K562 (cell line): ENCODE measurements around the gene SIRT5. TPM values are rescaled to one million over a fixed set of nuclear protein-coding genes. Genes with fewer than 3 reads are reported as not detected.

ENCODE experiments used
- ATAC-seq: fragments of 200-7000 bp; cut with Tn5 transposase; 3 replicates; pipeline ENCODE4 v1.9.1; 2020; ENCODE audit warnings: moderate library complexity
- BruUV-seq: library from RNA; stranded (reverse); fragments of 400-500 nt; replicated peaks from 2 replicates; lab custom pipeline; 2021; lab: Mats Ljungman, UMichigan
- CTCF ChIA-PET: fragments of 300-600 bp; formaldehyde crosslinking; extraction: SDS; loops from one replicate; lab custom pipeline; 2021; ENCODE audit warnings: low intra/inter-chr PET ratio; lab: Yijun Ruan, JAX
- POLR2A ChIA-PET: fragments of 300-600, 350-650 bp; sonication (Branson Sonifier 250); formaldehyde crosslinking; extraction: SDS; loops from one replicate; lab custom pipeline; 2021; ENCODE audit warnings: antibody characterized with exemption, inconsistent platforms; lab: Yijun Ruan, JAX
- DNase-seq, 4 experiments: peaks; one replicate each; pipeline versions ENCODE4 v3.0.0 to v3.0.0-alpha.2; 2011 to 2018; ENCODE audit warnings: low spot score in 3 of 4, mixed read lengths in 3 of 4; ENCODE audit errors: extremely low read depth in 1 of 4
- FAIRE-seq: peaks from 2 replicates; lab custom pipeline; 2011; peaks lifted over from hg19 to GRCh38; lab: Jason Lieb, UNC
- H2AFZ ChIP-seq: 2 replicates; pipeline ENCODE4 v1.6.0; 2011; ENCODE audit warnings: low read depth, low read length, control low read depth, inconsistent platforms
- H3K27ac ChIP-seq: fragments of 200-600 bp; 3 replicates; pipeline ENCODE4 v1.8.0; 2011; ENCODE audit warnings: low read depth, mild to moderate bottlenecking, control low read depth, inconsistent platforms, low read length, moderate library complexity, mixed read lengths; ENCODE audit errors: extremely low read depth
- H3K27me3 ChIP-seq, 2 experiments: fragments of 300-600 bp in 1 of 2; 2 replicates in 1 of 2; 3 replicates in 1 of 2; pipeline versions ENCODE4 v1.6.0 to v1.8.0; 2011; ENCODE audit warnings: inconsistent platforms in 2 of 2, low read length in 2 of 2, mild to moderate bottlenecking in 1 of 2, mixed read lengths in 1 of 2, moderate library complexity in 1 of 2; ENCODE audit not compliant: control insufficient read depth in 2 of 2, insufficient read depth in 2 of 2
- H3K36me3 ChIP-seq: fragments of 300-600 bp; 3 replicates; pipeline ENCODE4 v1.8.0; 2011; ENCODE audit warnings: mild to moderate bottlenecking, low read length, inconsistent platforms; ENCODE audit not compliant: control insufficient read depth, insufficient read depth
- H3K4me1 ChIP-seq, 2 experiments: fragments of 200-600 bp in 1 of 2; replicated peaks in 1 of 2; 2 replicates in 1 of 2; 3 replicates in 1 of 2; pipeline versions ENCODE4 v1.5.1 to v1.8.0; 2011; ENCODE audit warnings: inconsistent platforms in 2 of 2, low read length in 2 of 2, mild to moderate bottlenecking in 1 of 2, mixed read lengths in 1 of 2, moderate library complexity in 1 of 2; ENCODE audit not compliant: control insufficient read depth in 2 of 2, insufficient read depth in 2 of 2
- H3K4me2 ChIP-seq: 2 replicates; pipeline ENCODE4 v1.6.1; 2011; ENCODE audit warnings: low read length, control low read depth, inconsistent platforms, mixed read lengths; ENCODE audit not compliant: insufficient read depth
- H3K4me3 ChIP-seq: fragments of 200-600 bp; sonication (generic), shearing (Covaris generic); 2 replicates; pipeline ENCODE4 v1.5.1; 2016; ENCODE audit warnings: control low read depth, inconsistent platforms
- H3K79me2 ChIP-seq: fragments of 200-600 bp; 3 replicates; pipeline ENCODE4 v1.8.0; 2011; ENCODE audit warnings: low read length, inconsistent platforms; ENCODE audit not compliant: control insufficient read depth, insufficient read depth
- H3K9ac ChIP-seq, 2 experiments: 2 replicates each; pipeline versions ENCODE4 v1.6.0 to v1.6.1; 2011; ENCODE audit warnings: low read depth in 2 of 2, low read length in 2 of 2, control low read depth in 1 of 2, inconsistent platforms in 1 of 2, mild to moderate bottlenecking in 1 of 2, mixed read lengths in 1 of 2; ENCODE audit not compliant: insufficient read depth in 1 of 2
- H3K9me1 ChIP-seq: one replicate; pipeline ENCODE4 v1.6.0; 2011; ENCODE audit warnings: inconsistent platforms, mild to moderate bottlenecking, low read length, moderate library complexity; ENCODE audit not compliant: control insufficient read depth, insufficient read depth
- H3K9me3 ChIP-seq: replicated peaks from 2 replicates; pipeline ENCODE4 v1.5.1; 2011; ENCODE audit warnings: low read depth, low read length, inconsistent platforms; ENCODE audit not compliant: control insufficient read depth, insufficient read depth
- H4K20me1 ChIP-seq: replicated peaks from 2 replicates; pipeline ENCODE4 v1.6.1; 2011; ENCODE audit warnings: low read length, inconsistent platforms, mixed read lengths; ENCODE audit not compliant: control insufficient read depth, insufficient read depth
- FOXJ3 ChIP-seq: sonication (generic); formaldehyde crosslinking; IDR thresholded peaks from 2 replicates; pipeline ENCODE4 v1.4.0; 2020; ENCODE audit warnings: mild to moderate bottlenecking, missing genetic modification reagents
- HDAC6 ChIP-seq: IDR thresholded peaks from 2 replicates; pipeline ENCODE4 v1.6.1; 2012; ENCODE audit warnings: low read depth, mild to moderate bottlenecking, control low read depth, inconsistent platforms, low read length, moderate library complexity
- MTA3 ChIP-seq: fragments of 450-650 bp; formaldehyde crosslinking; IDR thresholded peaks from 2 replicates; pipeline ENCODE4 v1.6.1; 2017; ENCODE audit warnings: mild to moderate bottlenecking, borderline replicate concordance
- NR2C2 ChIP-seq, 2 experiments: fragments of 200-800 bp in 1 of 2; sonication (Bioruptor generic) in 1 of 2; sonication (generic) in 1 of 2; formaldehyde crosslinking in 1 of 2; IDR thresholded peaks; 2 replicates each; pipeline versions ENCODE4 v1.6.1 to v1.8.0; 2016 to 2022; ENCODE audit warnings: mild to moderate bottlenecking in 1 of 2, missing compliant biosample characterization in 1 of 2, missing genetic modification characterization in 1 of 2, missing genetic modification reagents in 1 of 2
- SAFB ChIP-seq: fragments of 200-400 bp; formaldehyde crosslinking; IDR thresholded peaks from 2 replicates; pipeline ENCODE4 v1.6.1; 2017; ENCODE audit warnings: low read depth, low read length, borderline replicate concordance
- ZNF197 ChIP-seq: fragments of 200-800 bp; sonication (Bioruptor generic); IDR thresholded peaks from 2 replicates; pipeline ENCODE4 v1.6.1; 2016; ENCODE audit warnings: low read depth, missing genetic modification characterization, missing compliant biosample characterization
- ZNF766 ChIP-seq: fragments of 200-800 bp; sonication (Bioruptor generic); conservative IDR thresholded peaks from 2 replicates; pipeline ENCODE4 v1.6.1; 2016; ENCODE audit warnings: missing genetic modification characterization, missing compliant biosample characterization
- WGBS: fragments of 100-300 bp; shearing (Covaris generic); methylation state at CpG from one replicate; pipeline ENCODE4 v1.1.6; 2016; ENCODE audit warnings: low coverage, mixed read lengths; ENCODE audit not compliant: insufficient coverage; ENCODE audit errors: missing lambda C conversion rate; 5-methylcytosine and 5-hydroxymethylcytosine counted together
- in situ Hi-C: fragments of 300-500 bp; cut with MboI; formaldehyde crosslinking; loops from 4 replicates; pipeline ENCODE4 v1.15.0; 2018; ENCODE audit warnings: inconsistent platforms, mixed read lengths
- intact Hi-C: fragments of 100-400 bp; cut with micrococcal nuclease; formaldehyde crosslinking; loops from 2 replicates; pipeline ENCODE4 v1.14.2; 2022
- polyA plus RNA-seq, 8 experiments: library from polyadenylated mRNA; depleted of rRNA in 4 of 8; stranded (reverse) in 5 of 8; unstranded in 3 of 8; fragments of >200 nt; fragmentation: Nextera tagmentation in 2 of 8; fragmentation: Illumina TruSeq in 1 of 8; extraction: Ambion mirVana in 2 of 8; extraction: Trizol in 1 of 8; gene quantifications; 2 replicates each; pipeline versions ENCODE4 v1.2.1 to v1.2.3, GENCODE V29; 2011 to 2014; ENCODE audit warnings: inconsistent platforms in 1 of 8, missing spikeins in 1 of 8
- total RNA-seq, 7 experiments: library from RNA; depleted of rRNA in 6 of 7; stranded (reverse); fragments of >200 nt in 6 of 7; fragmentation: Illumina TruSeq in 2 of 7; extraction: Trizol in 2 of 7; gene quantifications; 2 replicates each; pipeline versions ENCODE4 v1.2.1 to v1.2.3, GENCODE V29; 2011 to 2021; ENCODE audit warnings: low replicate concordance in 1 of 7
- TF ChIP-seq, protein P1 (sequence below): fragments of 450-650 bp; conservative IDR thresholded peaks from 2 replicates; pipeline ENCODE4 v1.6.1; 2016; ENCODE audit warnings: missing genetic modification characterization, low read depth, mild to moderate bottlenecking, missing compliant biosample characterization, moderate library complexity
- TF ChIP-seq, protein P2 (sequence below): fragments of 250-450 bp; sonication (Bioruptor Pico); IDR thresholded peaks from 2 replicates; pipeline ENCODE4 v1.8.0; 2021; ENCODE audit warnings: mild to moderate bottlenecking, moderate library complexity
- TF ChIP-seq, protein P3 (sequence below): fragments of 450-650 bp; IDR thresholded peaks from 2 replicates; pipeline ENCODE4 v1.6.1; 2016; ENCODE audit warnings: low read depth

The SIRT5 gene
- total and polyA plus RNA-seq, 9 of the 15 experiments (the other 6 are each of a cell fraction or from before 2014, with no cell fraction given), result 2.1 to 15.7 (median 11.4) TPM

DNA sequence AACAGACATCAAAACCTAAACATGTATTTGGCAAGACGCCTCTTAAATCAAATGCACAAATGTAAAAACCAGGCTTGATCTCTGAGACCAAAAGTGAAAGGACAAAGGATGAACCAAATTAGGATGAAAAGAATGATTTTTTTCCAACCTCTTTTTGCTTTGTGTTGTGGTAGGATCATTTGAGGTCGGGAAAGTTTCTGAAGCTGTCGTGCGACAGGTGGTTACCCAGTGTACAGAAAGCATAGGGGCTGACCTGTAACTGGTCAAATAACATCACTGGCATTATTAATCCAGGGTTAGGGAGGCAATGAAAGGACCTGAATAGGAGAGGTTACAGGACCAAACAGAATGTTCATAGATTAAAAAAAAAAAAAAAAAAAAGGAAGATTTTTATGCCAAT, 22.7 kb downstream of the SIRT5 start (continued):
- TF ChIP-seq, protein P1, sequence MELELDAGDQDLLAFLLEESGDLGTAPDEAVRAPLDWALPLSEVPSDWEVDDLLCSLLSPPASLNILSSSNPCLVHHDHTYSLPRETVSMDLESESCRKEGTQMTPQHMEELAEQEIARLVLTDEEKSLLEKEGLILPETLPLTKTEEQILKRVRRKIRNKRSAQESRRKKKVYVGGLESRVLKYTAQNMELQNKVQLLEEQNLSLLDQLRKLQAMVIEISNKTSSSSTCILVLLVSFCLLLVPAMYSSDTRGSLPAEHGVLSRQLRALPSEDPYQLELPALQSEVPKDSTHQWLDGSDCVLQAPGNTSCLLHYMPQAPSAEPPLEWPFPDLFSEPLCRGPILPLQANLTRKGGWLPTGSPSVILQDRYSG (tag), result no peak
- TF ChIP-seq HDAC6, result no peak

DNA sequence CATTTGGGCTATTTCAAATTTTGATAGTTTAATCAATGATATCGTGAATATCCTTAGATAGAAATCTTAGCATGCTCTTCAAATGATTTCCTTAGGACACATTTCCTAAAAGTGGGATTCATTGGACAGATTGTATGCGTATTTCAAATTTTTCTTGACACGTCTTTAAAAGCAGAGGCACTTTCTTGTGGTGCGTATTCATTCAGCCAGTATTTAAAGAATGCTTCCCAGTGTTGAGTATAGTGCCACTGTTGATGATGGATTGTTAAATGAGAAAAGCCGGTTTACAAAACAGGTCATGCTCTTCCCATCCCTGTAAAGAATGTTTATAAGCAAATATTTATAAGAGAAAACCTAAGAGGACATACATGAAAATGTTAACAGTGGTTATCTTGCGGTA, 25.6 kb downstream of the SIRT5 start:
- WGBS, result 81% methylated on average over 6 of the region's 6 CpGs
- DNase-seq (no peak), ATAC-seq (no peak), FAIRE-seq (no peak)
- Histone ChIP-seq H3K4me3 (no peak overlapping the region), H3K36me3 (peaks cover 26% of the 10 kb centered on the region; the same call in 2 of the 3 replicates), H3K4me1 (peaks cover 0 to 2% of the 10 kb centered on the region in 2 experiments; a peak in 3 of 5 replicates), H3K9me1 (no peaks in the 10 kb centered on the region), H3K9me3 (no peaks in the 10 kb centered on the region), H3K27me3 (no peaks in the 10 kb centered on the region), H3K27ac (no peak overlapping the region), H3K9ac (no peak overlapping the region), H3K79me2 (no peaks in the 10 kb centered on the region), H4K20me1 (no peaks in the 10 kb centered on the region), H2AFZ (no peak overlapping the region), H3K4me2 (no peak overlapping the region)
- in situ Hi-C loops (no loop called here), intact Hi-C loops (no loop called here)
- POLR2A ChIA-PET, result no interaction called here
- no TSS peak for BruUV-seq
- CTCF ChIA-PET, result no interaction called here
- no peak for TF ChIP-seq SAFB
- TF ChIP-seq MTA3, result no peak
- TF ChIP-seq NR2C2 (CRISPR knock-in tag; IDR thresholded peaks at IDR 0.05), result no peak
- no peak for TF ChIP-seq NR2C2 (tag; IDR thresholded peaks at IDR 0.05)
- no peak for TF ChIP-seq ZNF197 (CRISPR knock-in tag)
- TF ChIP-seq ZNF766 (CRISPR knock-in tag), result no peak
- no peak for TF ChIP-seq FOXJ3 (CRISPR knock-in tag)
- TF ChIP-seq, protein P2, sequence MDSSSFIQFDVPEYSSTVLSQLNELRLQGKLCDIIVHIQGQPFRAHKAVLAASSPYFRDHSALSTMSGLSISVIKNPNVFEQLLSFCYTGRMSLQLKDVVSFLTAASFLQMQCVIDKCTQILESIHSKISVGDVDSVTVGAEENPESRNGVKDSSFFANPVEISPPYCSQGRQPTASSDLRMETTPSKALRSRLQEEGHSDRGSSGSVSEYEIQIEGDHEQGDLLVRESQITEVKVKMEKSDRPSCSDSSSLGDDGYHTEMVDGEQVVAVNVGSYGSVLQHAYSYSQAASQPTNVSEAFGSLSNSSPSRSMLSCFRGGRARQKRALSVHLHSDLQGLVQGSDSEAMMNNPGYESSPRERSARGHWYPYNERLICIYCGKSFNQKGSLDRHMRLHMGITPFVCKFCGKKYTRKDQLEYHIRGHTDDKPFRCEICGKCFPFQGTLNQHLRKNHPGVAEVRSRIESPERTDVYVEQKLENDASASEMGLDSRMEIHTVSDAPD (CRISPR knock-in tag), result no peak
- TF ChIP-seq, protein P3, sequence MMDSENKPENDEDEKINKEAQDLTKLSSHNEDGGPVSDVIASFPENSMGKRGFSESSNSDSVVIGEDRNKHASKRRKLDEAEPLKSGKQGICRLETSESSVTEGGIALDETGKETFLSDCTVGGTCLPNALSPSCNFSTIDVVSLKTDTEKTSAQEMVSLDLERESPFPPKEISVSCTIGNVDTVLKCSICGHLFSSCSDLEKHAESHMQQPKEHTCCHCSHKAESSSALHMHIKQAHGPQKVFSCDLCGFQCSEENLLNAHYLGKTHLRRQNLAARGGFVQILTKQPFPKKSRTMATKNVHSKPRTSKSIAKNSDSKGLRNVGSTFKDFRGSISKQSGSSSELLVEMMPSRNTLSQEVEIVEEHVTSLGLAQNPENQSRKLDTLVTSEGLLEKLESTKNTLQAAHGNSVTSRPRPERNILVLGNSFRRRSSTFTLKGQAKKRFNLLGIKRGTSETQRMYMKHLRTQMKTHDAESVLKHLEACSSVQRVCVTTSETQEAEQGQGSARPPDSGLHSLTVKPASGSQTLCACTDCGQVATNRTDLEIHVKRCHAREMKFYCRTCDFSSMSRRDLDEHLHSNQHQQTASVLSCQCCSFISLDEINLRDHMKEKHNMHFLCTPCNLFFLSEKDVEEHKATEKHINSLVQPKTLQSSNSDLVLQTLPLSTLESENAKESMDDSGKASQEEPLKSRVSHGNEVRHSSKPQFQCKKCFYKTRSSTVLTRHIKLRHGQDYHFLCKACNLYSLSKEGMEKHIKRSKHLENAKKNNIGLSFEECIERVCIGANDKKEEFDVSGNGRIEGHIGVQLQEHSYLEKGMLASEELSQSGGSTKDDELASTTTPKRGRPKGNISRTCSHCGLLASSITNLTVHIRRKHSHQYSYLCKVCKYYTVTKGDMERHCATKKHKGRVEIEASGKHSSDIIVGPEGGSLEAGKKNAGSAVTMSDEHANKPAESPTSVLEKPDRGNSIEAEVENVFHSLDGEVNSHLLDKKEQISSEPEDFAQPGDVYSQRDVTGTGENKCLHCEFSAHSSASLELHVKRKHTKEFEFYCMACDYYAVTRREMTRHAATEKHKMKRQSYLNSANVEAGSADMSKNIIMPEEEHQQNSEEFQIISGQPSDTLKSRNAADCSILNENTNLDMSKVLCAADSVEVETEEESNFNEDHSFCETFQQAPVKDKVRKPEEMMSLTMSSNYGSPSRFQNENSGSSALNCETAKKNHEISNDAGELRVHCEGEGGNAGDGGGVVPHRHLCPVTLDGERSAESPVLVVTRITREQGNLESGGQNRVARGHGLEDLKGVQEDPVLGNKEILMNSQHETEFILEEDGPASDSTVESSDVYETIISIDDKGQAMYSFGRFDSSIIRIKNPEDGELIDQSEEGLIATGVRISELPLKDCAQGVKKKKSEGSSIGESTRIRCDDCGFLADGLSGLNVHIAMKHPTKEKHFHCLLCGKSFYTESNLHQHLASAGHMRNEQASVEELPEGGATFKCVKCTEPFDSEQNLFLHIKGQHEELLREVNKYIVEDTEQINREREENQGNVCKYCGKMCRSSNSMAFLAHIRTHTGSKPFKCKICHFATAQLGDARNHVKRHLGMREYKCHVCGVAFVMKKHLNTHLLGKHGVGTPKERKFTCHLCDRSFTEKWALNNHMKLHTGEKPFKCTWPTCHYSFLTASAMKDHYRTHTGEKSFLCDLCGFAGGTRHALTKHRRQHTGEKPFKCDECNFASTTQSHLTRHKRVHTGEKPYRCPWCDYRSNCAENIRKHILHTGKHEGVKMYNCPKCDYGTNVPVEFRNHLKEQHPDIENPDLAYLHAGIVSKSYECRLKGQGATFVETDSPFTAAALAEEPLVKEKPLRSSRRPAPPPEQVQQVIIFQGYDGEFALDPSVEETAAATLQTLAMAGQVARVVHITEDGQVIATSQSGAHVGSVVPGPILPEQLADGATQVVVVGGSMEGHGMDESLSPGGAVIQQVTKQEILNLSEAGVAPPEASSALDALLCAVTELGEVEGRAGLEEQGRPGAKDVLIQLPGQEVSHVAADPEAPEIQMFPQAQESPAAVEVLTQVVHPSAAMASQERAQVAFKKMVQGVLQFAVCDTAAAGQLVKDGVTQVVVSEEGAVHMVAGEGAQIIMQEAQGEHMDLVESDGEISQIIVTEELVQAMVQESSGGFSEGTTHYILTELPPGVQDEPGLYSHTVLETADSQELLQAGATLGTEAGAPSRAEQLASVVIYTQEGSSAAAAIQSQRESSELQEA, result no peak
